NCI-H2227 (cell line): ENCODE measurements around the gene VMAC.
A peak's percentile ranks its signal among the peaks of the same experiment; 100 is the strongest.

Experiments
- DNase-seq: peaks from one replicate; lab custom pipeline; 2025; ENCODE audit not compliant: unreplicated experiment; lab: John Stamatoyannopoulos, UW

The VMAC gene

DNA sequence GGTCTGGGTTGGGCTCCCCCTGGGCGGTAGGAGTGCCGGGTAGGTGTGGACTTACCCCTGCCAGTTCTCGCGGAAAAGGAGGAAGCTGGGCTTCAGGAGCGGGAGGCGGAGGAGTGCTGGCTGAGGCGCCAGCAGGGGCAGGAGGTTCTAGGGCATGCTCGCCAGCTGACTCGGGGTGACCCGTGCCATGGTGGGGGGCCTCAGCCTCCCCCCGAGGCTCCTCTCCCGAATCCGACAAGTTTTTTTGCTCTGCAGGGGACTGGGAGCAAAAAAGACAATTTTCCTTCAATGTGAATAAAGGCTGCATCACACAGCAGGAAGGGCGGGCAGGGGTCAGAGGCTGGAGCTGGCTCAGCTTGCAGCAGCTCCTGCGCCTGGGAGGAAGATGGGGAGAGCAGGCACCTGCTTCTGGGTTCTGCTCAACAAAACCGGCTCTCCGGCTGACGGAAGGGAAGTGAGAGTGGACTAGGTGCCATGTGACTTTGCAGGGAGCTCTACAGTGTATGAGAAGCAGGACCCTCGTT lies 46.7 kb downstream of the VMAC start:
- peak; percentile 29 for DNase-seq

DNA sequence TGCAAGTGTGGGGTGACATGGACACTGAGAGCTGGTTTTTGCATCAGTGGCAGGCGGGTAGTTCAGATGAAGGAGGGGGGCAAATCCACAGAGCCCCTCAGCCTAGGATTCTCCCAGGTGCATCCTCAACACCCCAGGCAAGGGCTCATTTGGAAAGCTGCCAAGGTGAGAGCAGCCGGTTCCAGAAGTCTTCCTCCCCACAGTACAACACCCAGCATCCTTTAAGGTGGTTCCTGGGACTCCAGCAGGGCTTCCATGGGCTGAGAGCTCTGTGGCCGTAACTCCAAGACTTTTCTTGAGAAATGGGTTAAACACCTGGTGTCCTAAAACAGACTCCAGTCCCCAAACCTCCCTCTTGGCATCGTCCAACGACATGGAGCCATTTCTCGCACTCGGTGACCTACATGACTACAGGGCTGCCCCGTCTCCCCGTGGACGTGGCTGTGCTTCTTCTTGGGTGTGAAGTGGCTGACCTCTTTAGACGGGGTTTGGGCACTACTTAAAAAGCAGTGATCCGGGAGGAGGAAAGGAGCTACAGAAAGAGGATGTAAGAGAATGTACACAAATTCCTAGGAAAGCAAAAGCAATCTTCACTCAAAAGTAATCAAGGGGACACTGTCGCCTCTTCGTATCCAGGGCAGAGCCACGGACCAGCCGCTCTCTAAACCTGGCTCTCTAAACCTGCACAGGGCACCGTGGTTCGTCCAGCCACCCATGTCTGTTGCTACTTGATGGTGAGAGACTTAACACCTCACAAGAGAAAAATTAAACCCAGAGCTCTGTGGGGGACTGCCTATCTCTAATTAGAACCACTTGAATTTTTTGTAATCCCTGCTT lies 47.7 kb downstream of the VMAC start:
- no peak for DNase-seq

DNA sequence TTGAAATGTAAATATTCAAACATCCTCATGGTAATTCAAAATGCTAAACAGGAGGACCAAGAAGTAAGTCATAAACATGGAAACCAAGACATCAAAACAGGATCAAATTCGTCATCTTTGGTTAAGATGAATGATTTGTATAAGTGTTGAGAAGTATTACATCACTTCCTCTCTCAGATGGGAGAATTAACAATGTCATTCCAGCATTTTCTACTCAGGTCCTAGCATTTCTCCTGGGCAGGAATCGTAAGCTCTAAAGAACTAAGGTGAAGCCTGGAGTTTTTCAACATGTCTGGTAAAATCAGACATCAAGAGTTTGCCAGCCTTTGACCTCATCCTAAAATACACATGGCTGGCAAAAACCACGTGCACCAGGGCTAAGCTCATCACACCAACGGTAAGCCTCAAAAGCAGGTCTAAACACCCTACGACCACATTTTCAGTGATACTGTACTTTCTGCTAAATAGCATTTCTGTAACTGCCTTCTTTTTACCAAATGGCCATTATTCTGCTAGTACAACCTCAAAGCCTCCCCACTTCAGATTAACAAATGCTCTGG lies 48.4 kb downstream of the VMAC start:
- no peak for DNase-seq

DNA sequence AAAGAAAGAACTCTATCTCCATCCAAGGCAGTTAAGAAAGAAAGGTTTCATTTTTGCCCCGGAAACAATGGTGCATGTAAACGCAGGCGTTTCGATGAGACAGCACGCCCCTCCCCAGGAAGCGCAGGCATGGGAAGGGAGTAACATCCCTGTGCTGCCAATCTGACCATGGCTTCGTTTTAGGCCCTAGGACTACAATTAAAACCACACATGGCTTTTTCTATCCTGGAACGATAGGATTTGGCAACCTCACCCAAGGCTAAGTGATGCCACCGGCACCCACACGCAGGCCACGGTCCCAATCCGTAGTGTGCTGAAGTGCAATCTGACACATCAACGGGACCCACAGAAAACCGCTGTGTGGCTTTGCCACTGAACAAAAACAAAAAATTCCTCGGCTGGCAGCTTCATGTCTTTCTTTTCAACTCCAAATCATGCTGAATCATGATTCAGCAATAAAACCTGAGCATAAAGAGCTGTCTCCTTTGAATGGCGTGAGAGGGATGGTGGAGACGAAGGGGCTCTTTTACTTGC lies 49.1 kb downstream of the VMAC start:
- DNase-seq: no peak

DNA sequence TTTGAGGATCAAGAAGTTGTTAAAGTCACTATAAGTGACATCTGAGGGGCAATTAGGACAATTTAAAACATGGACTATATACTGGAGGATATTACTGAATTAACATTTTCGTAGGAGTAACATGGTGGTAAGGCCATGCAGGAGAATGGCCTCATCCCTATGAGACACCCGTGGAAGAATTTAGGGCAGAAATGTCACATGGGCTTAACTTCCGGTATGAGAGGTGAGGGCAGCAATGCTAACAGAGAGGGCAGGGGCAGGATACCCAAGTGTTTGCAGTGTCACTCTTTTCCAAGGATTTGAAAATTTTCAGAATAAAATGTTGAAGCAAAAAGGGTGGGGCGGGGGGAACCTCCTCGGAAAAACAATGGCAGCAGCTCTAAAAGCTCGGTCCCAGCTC lies 49.6 kb downstream of the VMAC start:
- no peak for DNase-seq

DNA sequence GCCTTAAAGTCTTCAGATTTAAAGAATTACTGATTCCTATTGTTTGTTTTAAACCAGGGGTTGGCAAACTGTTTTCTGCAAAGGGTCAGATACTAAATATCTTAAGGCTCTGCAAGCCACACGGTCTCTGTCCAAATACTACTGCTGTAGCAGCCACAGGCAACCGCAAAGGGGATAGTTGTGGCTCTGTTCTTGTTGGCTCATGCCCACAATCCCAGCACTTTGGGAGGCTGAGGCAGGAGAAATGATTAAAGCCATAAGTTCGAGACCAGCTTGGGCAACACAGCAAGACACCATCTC lies 50.9 kb downstream of the VMAC start:
- DNase-seq: no peak

DNA sequence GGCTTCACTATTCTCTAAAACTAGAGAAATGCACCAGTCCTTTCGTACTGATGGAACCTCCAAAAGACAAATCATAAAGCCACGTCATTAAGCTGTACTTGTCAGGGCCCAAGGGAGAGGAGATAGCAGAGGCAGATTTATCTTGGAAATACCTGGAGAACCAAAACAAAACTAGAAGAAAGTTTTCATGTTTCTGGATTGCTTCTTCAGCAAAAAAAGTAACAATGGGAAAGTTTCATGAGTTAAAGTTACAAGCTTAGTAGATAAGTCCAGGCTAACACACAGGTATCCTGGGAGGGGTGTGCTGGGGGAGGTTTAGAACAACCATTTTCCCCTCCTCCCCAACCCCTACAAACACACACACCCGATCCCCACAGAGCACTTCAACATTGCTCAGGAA lies 51.7 kb downstream of the VMAC start:
- DNase-seq: no peak

DNA sequence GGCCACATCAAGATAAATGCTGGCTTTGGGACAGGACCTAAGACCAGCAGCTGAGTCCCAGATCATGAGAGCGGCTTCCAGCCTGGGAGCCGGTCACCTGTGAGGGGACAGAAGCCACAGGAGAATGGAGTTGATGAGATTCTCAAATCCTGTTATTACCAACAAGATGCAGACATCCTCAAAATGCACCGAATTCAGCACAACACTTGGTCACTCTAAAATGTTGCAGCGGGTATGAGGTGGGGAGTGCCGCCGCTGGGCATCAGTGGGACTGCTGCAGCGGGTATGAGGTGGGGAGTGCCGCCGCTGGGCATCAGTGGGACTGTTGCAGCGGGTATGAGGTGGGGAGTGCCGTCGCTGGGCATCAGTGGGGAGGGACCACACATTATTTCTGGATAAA lies 52.1 kb downstream of the VMAC start:
- no peak for DNase-seq

DNA sequence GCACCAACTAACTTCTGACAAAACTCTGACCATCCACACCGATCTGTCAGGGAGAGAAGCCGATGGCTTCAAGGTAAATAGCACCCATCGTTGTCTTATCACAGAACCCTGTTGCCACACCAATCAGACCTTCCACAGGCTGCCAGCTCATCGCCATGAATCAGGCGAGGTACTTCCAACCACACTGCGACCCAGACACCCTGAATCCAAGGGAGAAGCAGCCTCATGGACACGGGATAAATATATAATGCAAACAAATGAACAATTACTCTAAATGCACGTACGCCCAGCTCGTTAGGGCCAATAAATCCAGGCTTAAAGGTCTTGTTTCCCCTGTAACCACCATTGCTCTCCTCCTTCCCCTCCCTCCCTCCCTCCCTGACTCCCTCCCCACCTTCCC lies 52.5 kb downstream of the VMAC start:
- DNase-seq: no peak

DNA sequence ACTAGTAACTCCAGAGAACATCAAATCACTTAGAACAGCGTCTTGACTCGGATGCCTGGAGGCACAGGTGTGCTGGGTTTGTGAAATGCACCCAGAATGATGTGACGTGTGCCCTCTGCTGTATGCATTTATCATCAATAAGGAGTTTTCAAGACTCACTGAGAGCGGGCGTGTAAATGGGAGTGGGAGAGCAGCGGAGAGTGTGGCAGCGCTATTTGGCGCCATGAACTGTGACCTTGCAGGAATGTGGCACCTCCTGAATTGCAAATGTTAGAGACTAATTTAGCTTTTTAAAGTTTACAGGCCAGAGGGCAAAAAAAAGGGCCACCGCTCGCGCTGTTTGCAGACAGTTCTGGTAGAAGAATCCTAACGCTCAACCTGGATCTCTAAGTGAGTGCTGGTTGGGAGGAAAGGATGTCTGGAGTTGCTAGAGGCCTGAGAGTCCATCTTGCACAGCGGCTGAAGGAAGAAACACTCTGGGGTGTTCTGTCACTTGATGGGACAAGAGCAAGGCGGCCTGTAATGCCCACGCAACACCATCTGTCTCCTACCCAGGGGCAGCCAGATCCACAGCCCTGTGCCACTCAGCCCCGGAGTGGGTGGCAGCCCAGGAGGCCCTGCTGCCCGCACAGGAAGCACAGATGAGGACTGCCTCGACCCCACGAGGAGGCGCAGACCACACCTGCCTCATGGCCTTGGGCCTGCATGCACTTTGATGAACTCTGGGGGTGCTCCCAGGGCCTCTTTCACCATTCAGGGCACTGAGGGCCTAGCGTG lies 53.6 kb downstream of the VMAC start:
- DNase-seq: no peak

DNA sequence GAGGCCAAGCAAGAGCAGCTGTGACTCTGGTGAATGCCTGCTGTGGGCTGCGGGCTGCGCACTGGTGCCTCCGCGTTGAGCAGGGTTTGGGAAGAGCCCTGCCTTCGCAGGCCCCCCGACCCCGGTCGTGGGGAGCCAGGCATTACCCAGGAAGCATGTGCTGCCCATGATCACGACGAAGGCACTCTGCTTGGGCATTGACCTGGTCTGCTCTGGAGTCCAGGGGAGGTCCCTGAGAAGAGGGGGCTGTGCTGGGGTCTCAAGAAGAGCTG lies 54.1 kb downstream of the VMAC start:
- DNase-seq: no peak

DNA sequence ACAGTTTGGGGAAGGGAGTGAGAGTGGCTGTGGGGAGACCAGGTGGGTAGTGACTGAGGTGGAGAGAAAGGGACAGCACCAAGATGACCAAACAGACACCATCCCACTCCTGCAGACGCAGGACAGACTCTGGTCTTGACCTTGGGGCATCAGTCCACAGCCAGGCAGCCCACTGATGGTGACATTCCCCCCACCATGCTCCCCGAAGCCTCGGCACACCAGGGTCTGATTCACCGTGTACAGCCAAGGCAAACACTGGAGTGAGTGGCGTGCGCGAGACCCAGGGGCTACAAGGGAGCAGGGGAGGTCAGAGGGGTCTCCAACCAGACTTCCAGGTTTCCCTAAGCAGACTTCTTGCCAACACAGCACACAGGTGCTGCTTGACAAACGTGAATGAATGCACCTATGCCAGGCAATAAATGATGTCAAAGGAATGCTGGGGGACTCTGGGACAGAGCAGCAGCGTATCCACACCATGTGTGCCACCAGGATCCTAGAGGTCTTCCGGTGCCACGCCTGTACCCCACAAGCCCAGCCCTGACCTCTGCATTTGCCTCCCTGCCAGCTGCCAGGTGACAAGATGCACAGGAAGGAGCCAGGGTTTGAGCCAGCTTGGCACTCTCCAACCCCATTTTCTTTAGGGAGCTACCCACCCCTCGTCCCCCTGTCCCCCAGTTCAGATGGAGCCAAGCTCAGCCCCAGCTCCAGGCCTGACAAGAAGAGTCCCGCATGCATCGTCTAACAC lies 54.8 kb downstream of the VMAC start:
- no peak for DNase-seq
